D721Med (cell line): Measurements from ENCODE around the gene GMPPA.

Experiments used
- DNase-seq: peaks from one replicate; pipeline ENCODE4 v3.0.0; 2011; ENCODE audit warnings: low spot score; ENCODE audit not compliant: insufficient read length
- FAIRE-seq: peaks from 2 replicates; lab custom pipeline; 2011; peaks lifted over from hg19 to GRCh38; lab: Jason Lieb, UNC
- TF ChIP-seq, protein P1 (sequence below): IDR thresholded peaks from 2 replicates; pipeline ENCODE4 v1.5.1; 2012; ENCODE audit warnings: mild to moderate bottlenecking, control low read depth; ENCODE audit not compliant: insufficient read depth; ENCODE audit errors: missing control alignments

Gene GMPPA

DNA sequence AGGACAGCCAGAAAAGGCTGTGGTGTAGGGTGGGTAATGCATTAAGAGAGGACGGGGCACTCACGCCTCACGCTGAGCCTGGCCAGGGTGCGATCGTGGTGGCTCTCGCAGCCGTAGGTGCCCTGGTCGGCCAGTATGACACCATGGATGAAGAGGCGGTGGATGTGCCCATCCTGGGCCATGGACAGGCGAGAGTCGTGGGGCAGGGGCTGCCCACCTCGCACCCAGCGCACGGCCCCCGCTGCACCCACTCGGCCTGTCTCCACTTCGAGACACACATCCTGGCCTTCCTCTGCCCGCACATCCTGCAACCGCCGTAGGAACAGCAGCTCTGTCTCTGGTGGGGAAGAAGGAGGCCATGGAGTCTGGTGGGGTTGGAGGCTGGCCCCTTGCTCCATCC, 57.3 kb downstream of the GMPPA start:
- TF ChIP-seq, protein P1, sequence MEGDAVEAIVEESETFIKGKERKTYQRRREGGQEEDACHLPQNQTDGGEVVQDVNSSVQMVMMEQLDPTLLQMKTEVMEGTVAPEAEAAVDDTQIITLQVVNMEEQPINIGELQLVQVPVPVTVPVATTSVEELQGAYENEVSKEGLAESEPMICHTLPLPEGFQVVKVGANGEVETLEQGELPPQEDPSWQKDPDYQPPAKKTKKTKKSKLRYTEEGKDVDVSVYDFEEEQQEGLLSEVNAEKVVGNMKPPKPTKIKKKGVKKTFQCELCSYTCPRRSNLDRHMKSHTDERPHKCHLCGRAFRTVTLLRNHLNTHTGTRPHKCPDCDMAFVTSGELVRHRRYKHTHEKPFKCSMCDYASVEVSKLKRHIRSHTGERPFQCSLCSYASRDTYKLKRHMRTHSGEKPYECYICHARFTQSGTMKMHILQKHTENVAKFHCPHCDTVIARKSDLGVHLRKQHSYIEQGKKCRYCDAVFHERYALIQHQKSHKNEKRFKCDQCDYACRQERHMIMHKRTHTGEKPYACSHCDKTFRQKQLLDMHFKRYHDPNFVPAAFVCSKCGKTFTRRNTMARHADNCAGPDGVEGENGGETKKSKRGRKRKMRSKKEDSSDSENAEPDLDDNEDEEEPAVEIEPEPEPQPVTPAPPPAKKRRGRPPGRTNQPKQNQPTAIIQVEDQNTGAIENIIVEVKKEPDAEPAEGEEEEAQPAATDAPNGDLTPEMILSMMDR: no peak
- no peak for DNase-seq

DNA sequence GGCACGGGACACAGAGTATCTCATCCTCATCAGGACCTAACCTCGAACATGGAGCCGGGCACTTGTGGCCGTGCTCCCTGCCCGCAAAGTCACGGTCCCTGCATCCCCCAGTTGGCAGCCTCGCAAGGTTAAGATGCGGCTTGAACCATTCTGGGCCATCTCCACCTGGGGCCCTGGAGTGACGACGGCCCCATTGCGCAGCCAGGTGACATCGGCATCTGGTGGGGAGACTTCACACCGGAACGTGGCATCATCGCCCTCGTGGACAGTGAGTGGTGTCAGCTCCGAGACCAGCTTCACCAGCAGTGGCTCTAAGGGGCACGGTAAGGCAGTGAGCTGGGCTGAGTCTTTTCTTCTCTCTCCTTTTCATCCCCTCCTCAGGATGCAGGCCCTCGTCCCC, 57.7 kb downstream of the GMPPA start:
- FAIRE-seq (no peak), DNase-seq (no peak)
- TF ChIP-seq, protein P1: no peak

More for the DNA sequence above, 57.3 kb downstream of the GMPPA start:
- no peak for FAIRE-seq
